ENCODE measurements around the gene SFXN2.
"Not testable (repeated sequence)": the region's sequence is repeated elsewhere in the genome, so short reads cannot be mapped to it uniquely, and the experiment has no call there.

The SFXN2 gene

GRCh38 chr10:102753718-102754117 is 39.3 kb downstream of the SFXN2 start:
- Histone ChIP-seq H3K36me3 (no peaks in the 10 kb centered on the region), H3K9me3 (no peaks in the 10 kb centered on the region), H3K4me3 (ENCODE audit: low read depth in 1 of 2, low read length in 1 of 2) (no peak overlapping the region), H3K4me1 (ENCODE audit: control insufficient read depth in 1 of 2, insufficient read depth in 1 of 2, low read depth in 1 of 2, low read length in 1 of 2) (peaks cover 0 to 4% of the 10 kb centered on the region in 2 experiments), H3K27ac (peak overlapping the region; percentile 30), H3K27me3 (no peaks in the 10 kb centered on the region)
- no peak for TF ChIP-seq CTCF (IDR thresholded peaks at IDR 0.05)

- Histone ChIP-seq H3K27me3 (no peaks in the 10 kb centered on the region), H3K9me3 (no peaks in the 10 kb centered on the region)
These were observed 42.9 kb downstream of the SFXN2 start for GRCh38 chr10:102757323-102757722.

GRCh38 chr10:102758240-102758932 is 44.0 kb downstream of the SFXN2 start:
- no peak for TF ChIP-seq CTCF (IDR thresholded peaks at IDR 0.05)
- Histone ChIP-seq H3K36me3 (no peaks in the 10 kb centered on the region), H3K9me3 (no peaks in the 10 kb centered on the region), H3K27ac (no peak overlapping the region), H3K4me1 (ENCODE audit: control insufficient read depth in 1 of 2, insufficient read depth in 1 of 2, low read depth in 1 of 2, low read length in 1 of 2) (no peaks in the 10 kb centered on the region), H3K27me3 (no peaks in the 10 kb centered on the region), H3K4me3 (ENCODE audit: low read depth in 1 of 2, low read length in 1 of 2) (no peak overlapping the region)

More at GRCh38 chr10:102757323-102757722, 42.9 kb downstream of the SFXN2 start:
- Histone ChIP-seq H3K27ac (no peak overlapping the region), H3K4me3 (ENCODE audit: low read depth in 1 of 2, low read length in 1 of 2) (no peak overlapping the region), H3K36me3 (no peaks in the 10 kb centered on the region), H3K4me1 (ENCODE audit: control insufficient read depth in 1 of 2, insufficient read depth in 1 of 2, low read depth in 1 of 2, low read length in 1 of 2) (peaks cover 0 to 4% of the 10 kb centered on the region in 2 experiments)
- no peak for TF ChIP-seq CTCF (IDR thresholded peaks at IDR 0.05)

- H3K36me3 ChIP-seq; H3K4me3 ChIP-seq (ENCODE audit: low read depth in 1 of 2, low read length in 1 of 2); H3K9me3 ChIP-seq; H3K27me3 ChIP-seq; H3K4me1 ChIP-seq (ENCODE audit: control insufficient read depth in 1 of 2, insufficient read depth in 1 of 2, low read depth in 1 of 2, low read length in 1 of 2); H3K27ac ChIP-seq: not testable (repeated sequence)
These were observed 44.5 kb downstream of the SFXN2 start for GRCh38 chr10:102758933-102759262.

GRCh38 chr10:102759497-102760210 is 45.2 kb downstream of the SFXN2 start:
- no peak overlapping the region for H3K27ac ChIP-seq
- no peaks in the 10 kb centered on the region for H3K9me3 ChIP-seq
- H3K4me3 ChIP-seq (ENCODE audit: low read depth in 1 of 2, low read length in 1 of 2): no peak overlapping the region
- no peak for TF ChIP-seq CTCF (IDR thresholded peaks at IDR 0.05)
- H3K4me1 ChIP-seq (ENCODE audit: control insufficient read depth in 1 of 2, insufficient read depth in 1 of 2, low read depth in 1 of 2, low read length in 1 of 2): peaks cover 5 to 8% of the 10 kb centered on the region in 2 experiments
- no peaks in the 10 kb centered on the region for H3K27me3 ChIP-seq
- H3K36me3 ChIP-seq: no peaks in the 10 kb centered on the region

GRCh38 chr10:102761981-102762380 is 47.5 kb downstream of the SFXN2 start:
- no peak for TF ChIP-seq CTCF (IDR thresholded peaks at IDR 0.05)
- Histone ChIP-seq H3K9me3 (no peaks in the 10 kb centered on the region), H3K4me1 (ENCODE audit: control insufficient read depth in 1 of 2, insufficient read depth in 1 of 2, low read depth in 1 of 2, low read length in 1 of 2) (peaks cover 9 to 13% of the 10 kb centered on the region in 2 experiments), H3K4me3 (ENCODE audit: low read depth in 1 of 2, low read length in 1 of 2) (no peak overlapping the region), H3K27me3 (no peaks in the 10 kb centered on the region), H3K27ac (no peak overlapping the region), H3K36me3 (peaks cover 8% of the 10 kb centered on the region)

Data from neutrophil (primary cell).